H9 (cell line): ENCODE results near the gene WDR4. TPM values are rescaled to one million over a fixed set of nuclear protein-coding genes. Genes with fewer than 3 reads are reported as not detected.
A peak's percentile ranks its signal among the peaks of the same experiment; 100 is the strongest.

Experiments
- DNase-seq: peaks from one replicate; pipeline ENCODE4 v3.0.0-alpha.2; 2017
- H2AFZ ChIP-seq: one replicate; pipeline ENCODE4 v1.6.1; 2013; ENCODE audit warnings: mild to moderate bottlenecking, low read length, control low read depth, moderate library complexity
- H2AK5ac ChIP-seq: 2 replicates; pipeline ENCODE4 v1.6.1; 2013; ENCODE audit warnings: low read length, control low read depth, mixed read lengths; ENCODE audit not compliant: insufficient read length
- H2BK120ac ChIP-seq: one replicate; pipeline ENCODE4 v1.6.1; 2013; ENCODE audit warnings: low read depth, mild to moderate bottlenecking, low read length, control low read depth, inconsistent platforms; ENCODE audit not compliant: poor library complexity, severe bottlenecking
- H2BK12ac ChIP-seq: 2 replicates; pipeline ENCODE4 v1.6.1; 2013; ENCODE audit warnings: low read length, control low read depth, mixed read lengths, low read depth; ENCODE audit not compliant: insufficient read length
- H2BK15ac ChIP-seq: 2 replicates; pipeline ENCODE4 v1.6.1; 2013; ENCODE audit warnings: low read depth, low read length, control low read depth
- H2BK20ac ChIP-seq: one replicate; pipeline ENCODE4 v1.6.1; 2013; ENCODE audit warnings: low read depth, mild to moderate bottlenecking, low read length, control low read depth, inconsistent platforms; ENCODE audit not compliant: poor library complexity, severe bottlenecking
- H2BK5ac ChIP-seq: 2 replicates; pipeline ENCODE4 v1.6.1; 2013; ENCODE audit warnings: low read length, control low read depth, mixed read lengths; ENCODE audit not compliant: insufficient read length
- H3K14ac ChIP-seq: 2 replicates; pipeline ENCODE4 v1.6.1; 2013; ENCODE audit warnings: low read length, control low read depth; ENCODE audit not compliant: insufficient read depth
- H3K18ac ChIP-seq: 2 replicates; pipeline ENCODE4 v1.6.1; 2013; ENCODE audit warnings: low read depth, mild to moderate bottlenecking, mixed read lengths, low read length, control low read depth; ENCODE audit not compliant: insufficient read length
- H3K23ac ChIP-seq: 2 replicates; pipeline ENCODE4 v1.6.1; 2013; ENCODE audit warnings: low read length, control low read depth, mixed read lengths, low read depth; ENCODE audit not compliant: insufficient read length
- H3K23me2 ChIP-seq: 2 replicates; pipeline ENCODE4 v1.6.1; 2013; ENCODE audit warnings: low read depth, mild to moderate bottlenecking, mixed read lengths, low read length, control low read depth; ENCODE audit not compliant: insufficient read length, poor library complexity, severe bottlenecking
- H3K27ac ChIP-seq: 2 replicates; pipeline ENCODE4 v1.5.1; 2013; ENCODE audit warnings: low read length, control low read depth, mixed read lengths, low read depth; ENCODE audit not compliant: insufficient read length
- H3K27me3 ChIP-seq: 2 replicates; pipeline ENCODE4 v1.6.1; 2013; ENCODE audit warnings: low read length, control low read depth, inconsistent platforms; ENCODE audit not compliant: insufficient read depth
- H3K4ac ChIP-seq: 2 replicates; pipeline ENCODE4 v1.6.1; 2013; ENCODE audit warnings: low read depth, mild to moderate bottlenecking, control low read depth, inconsistent platforms, low read length, moderate library complexity
- H3K4me1 ChIP-seq: 2 replicates; pipeline ENCODE4 v1.6.1; 2013; ENCODE audit warnings: low read length, control low read depth, inconsistent platforms; ENCODE audit not compliant: insufficient read depth
- H3K4me2 ChIP-seq: 2 replicates; pipeline ENCODE4 v1.6.1; 2013; ENCODE audit warnings: low read length, control low read depth, mixed read lengths; ENCODE audit not compliant: insufficient read length, insufficient read depth
- H3K56ac ChIP-seq: 2 replicates; pipeline ENCODE4 v1.6.1; 2013; ENCODE audit warnings: low read depth, mild to moderate bottlenecking, mixed read lengths, low read length, control low read depth; ENCODE audit not compliant: insufficient read length
- H3K79me1 ChIP-seq: 2 replicates; pipeline ENCODE4 v1.6.1; 2013; ENCODE audit warnings: low read depth, mild to moderate bottlenecking, moderate library complexity, low read length, control low read depth, inconsistent platforms; ENCODE audit not compliant: insufficient read depth, poor library complexity, severe bottlenecking
- H3K79me2 ChIP-seq: 2 replicates; pipeline ENCODE4 v1.6.1; 2013; ENCODE audit warnings: low read length, control low read depth, inconsistent platforms; ENCODE audit not compliant: insufficient read depth
- H3K9ac ChIP-seq: 2 replicates; pipeline ENCODE4 v1.6.1; 2013; ENCODE audit warnings: low read length, control low read depth, mixed read lengths; ENCODE audit not compliant: insufficient read length; ENCODE audit errors: extremely low read depth
- H3K9me3 ChIP-seq: one replicate; pipeline ENCODE4 v1.6.1; 2013; ENCODE audit warnings: low read depth, low read length, inconsistent platforms; ENCODE audit not compliant: control insufficient read depth
- H3T11ph ChIP-seq: one replicate; pipeline ENCODE4 v1.6.1; 2013; ENCODE audit warnings: mild to moderate bottlenecking, low read length, control low read depth, inconsistent platforms
- H4K20me1 ChIP-seq: one replicate; pipeline ENCODE4 v1.6.1; 2013; ENCODE audit not compliant: control insufficient read depth, insufficient read length, insufficient read depth
- H4K5ac ChIP-seq: 2 replicates; pipeline ENCODE4 v1.6.1; 2013; ENCODE audit warnings: low read depth, mild to moderate bottlenecking, mixed read lengths, low read length, control low read depth; ENCODE audit not compliant: insufficient read length
- H4K8ac ChIP-seq: replicated peaks from 2 replicates; pipeline ENCODE4 v1.6.1; 2013; ENCODE audit warnings: low read length, control low read depth, mixed read lengths, low read depth; ENCODE audit not compliant: insufficient read length
- H4K91ac ChIP-seq: 2 replicates; pipeline ENCODE4 v1.6.1; 2013; ENCODE audit warnings: low read depth, mild to moderate bottlenecking, moderate library complexity, mixed read lengths, low read length, control low read depth; ENCODE audit not compliant: insufficient read length
- H3K27ac Mint-ChIP-seq, 3 experiments: 2 replicates in 2 of 3; 3 replicates in 1 of 3; pipeline ENCODE4 v1.8.0; 2020 to 2021; ENCODE audit warnings: mixed read lengths in 3 of 3, mild to moderate bottlenecking in 1 of 3, moderate library complexity in 1 of 3
- H3K27me3 Mint-ChIP-seq: 2 replicates; pipeline ENCODE4 v1.8.0; 2021; ENCODE audit warnings: low read depth, mild to moderate bottlenecking, moderate library complexity, mixed read lengths
- H3K36me3 Mint-ChIP-seq, 3 experiments: 2 replicates in 2 of 3; 3 replicates in 1 of 3; pipeline ENCODE4 v1.8.0; 2020 to 2021; ENCODE audit warnings: low read depth in 3 of 3, mixed read lengths in 3 of 3; ENCODE audit not compliant: insufficient read depth in 1 of 3
- H3K4me1 Mint-ChIP-seq, 2 experiments: 2 replicates each; pipeline ENCODE4 v1.8.0; 2020; ENCODE audit warnings: mixed read lengths in 2 of 2
- H3K4me3 Mint-ChIP-seq, 2 experiments: 2 replicates in 1 of 2; 3 replicates in 1 of 2; pipeline ENCODE4 v1.8.0; 2020 to 2021; ENCODE audit warnings: mild to moderate bottlenecking in 2 of 2, mixed read lengths in 2 of 2, moderate library complexity in 1 of 2
- H3K9me3 Mint-ChIP-seq, 2 experiments: 2 replicates in 1 of 2; 3 replicates in 1 of 2; pipeline ENCODE4 v1.8.0; 2020; ENCODE audit warnings: mild to moderate bottlenecking in 2 of 2, mixed read lengths in 2 of 2, moderate library complexity in 1 of 2
- WGBS: extraction: QIAGEN DNeasy Blood & Tissue Kit; methylation state at CpG from one replicate; pipeline ENCODE4 v1.1.7; 2013; ENCODE audit warnings: missing lambda C conversion rate, low lambda C conversion rate, mixed read lengths; ENCODE audit not compliant: insufficient read length; ENCODE audit errors: extremely low coverage; 5-methylcytosine and 5-hydroxymethylcytosine counted together
- total RNA-seq: library from RNA; stranded (reverse); gene quantifications from 2 replicates; pipeline ENCODE4 v1.2.1, GENCODE V29; 2021
- TF ChIP-seq, protein P1 (sequence below): fragments of 200-600 bp; sonication (generic); conservative IDR thresholded peaks from 3 replicates; pipeline ENCODE4 v1.8.0; 2021; ENCODE audit warnings: antibody characterized with exemption, mild to moderate bottlenecking

WDR4 gene
- total RNA-seq, 1 experiment from 2014 or later, result 54.4 TPM

DNA sequence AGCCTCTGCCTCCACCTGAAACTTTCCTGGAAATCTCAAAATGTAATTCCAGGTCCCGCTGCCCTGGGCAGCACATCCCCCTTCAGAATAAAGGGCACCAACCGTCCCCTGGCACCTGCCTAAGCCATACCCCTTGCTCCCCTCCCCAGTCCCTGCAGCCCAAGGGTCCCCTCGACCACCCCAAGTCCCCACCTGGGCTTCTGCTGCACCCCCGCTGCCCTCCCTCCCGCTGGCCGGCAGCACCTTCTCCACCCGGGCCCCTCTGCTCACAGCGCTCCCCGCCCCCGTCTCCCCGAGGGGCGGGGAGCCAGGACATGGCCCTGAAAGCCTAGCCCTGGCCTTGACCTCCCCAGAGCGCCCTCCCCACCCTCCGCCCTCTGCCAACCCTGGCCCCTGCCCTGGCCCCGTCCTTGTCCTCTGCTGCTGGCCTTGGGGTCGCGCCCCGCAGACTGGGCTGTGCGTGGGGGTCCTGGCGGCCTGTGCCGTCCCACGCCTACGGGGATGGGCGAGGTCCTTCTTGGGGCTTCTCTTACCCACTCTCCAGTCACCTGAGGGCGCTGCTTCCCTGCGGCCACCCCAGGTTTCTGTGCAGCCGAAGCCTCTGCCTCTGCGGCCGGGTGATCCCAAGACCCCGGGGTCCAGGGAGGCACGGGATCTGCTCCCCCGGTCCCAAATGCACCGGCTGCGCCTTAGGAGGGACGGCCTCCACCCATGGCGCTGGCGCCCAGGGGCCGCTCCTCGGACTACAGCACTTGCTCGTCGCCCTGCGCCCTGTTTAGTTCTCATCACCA, 41.7 kb downstream of the WDR4 start:
- H3K4me3 Mint-ChIP-seq, result no peak overlapping the region

More for the DNA sequence above, 41.7 kb downstream of the WDR4 start:
- no peak overlapping the region for H2AK5ac ChIP-seq
- H3K27ac Mint-ChIP-seq, result peak overlapping the region in 1 of 3 experiments; percentile 55; a peak in 2 of 7 replicates
- H3K14ac ChIP-seq, result no peak overlapping the region; the same call in 1 of the 2 replicates
- H3K79me2 ChIP-seq, result no peaks in the 10 kb centered on the region
- peaks cover 7% of the 10 kb centered on the region for H4K20me1 ChIP-seq
- peaks cover 17% of the 10 kb centered on the region for H3K27me3 Mint-ChIP-seq
- no peak overlapping the region for H2BK15ac ChIP-seq
- no peaks in the 10 kb centered on the region for H3K9me3 Mint-ChIP-seq
- no peak overlapping the region for H2BK20ac ChIP-seq
- peaks cover 4% of the 10 kb centered on the region; the same call in 1 of the 2 replicates for H3K4me1 ChIP-seq
- H2AFZ ChIP-seq, result no peak overlapping the region
- no peak overlapping the region for H2BK120ac ChIP-seq
- whole genome bisulfite sequencing, result no CpG with 5 or more reads among the region's 42 CpGs
- H3K4ac ChIP-seq, result no peak overlapping the region
- H2BK5ac ChIP-seq, result no peak overlapping the region
- peaks cover 12 to 15% of the 10 kb centered on the region in 2 experiments for H3K4me1 Mint-ChIP-seq
- H4K8ac ChIP-seq, result no peak overlapping the region
- no peak for DNase-seq
- no peaks in the 10 kb centered on the region for H3K23me2 ChIP-seq
- no peak overlapping the region for H3K9ac ChIP-seq
- no peak overlapping the region for H3T11ph ChIP-seq
- no peak overlapping the region for H3K56ac ChIP-seq
- H3K27ac ChIP-seq, result no peak overlapping the region
- no peaks in the 10 kb centered on the region for H3K79me1 ChIP-seq
- TF ChIP-seq, protein P1, sequence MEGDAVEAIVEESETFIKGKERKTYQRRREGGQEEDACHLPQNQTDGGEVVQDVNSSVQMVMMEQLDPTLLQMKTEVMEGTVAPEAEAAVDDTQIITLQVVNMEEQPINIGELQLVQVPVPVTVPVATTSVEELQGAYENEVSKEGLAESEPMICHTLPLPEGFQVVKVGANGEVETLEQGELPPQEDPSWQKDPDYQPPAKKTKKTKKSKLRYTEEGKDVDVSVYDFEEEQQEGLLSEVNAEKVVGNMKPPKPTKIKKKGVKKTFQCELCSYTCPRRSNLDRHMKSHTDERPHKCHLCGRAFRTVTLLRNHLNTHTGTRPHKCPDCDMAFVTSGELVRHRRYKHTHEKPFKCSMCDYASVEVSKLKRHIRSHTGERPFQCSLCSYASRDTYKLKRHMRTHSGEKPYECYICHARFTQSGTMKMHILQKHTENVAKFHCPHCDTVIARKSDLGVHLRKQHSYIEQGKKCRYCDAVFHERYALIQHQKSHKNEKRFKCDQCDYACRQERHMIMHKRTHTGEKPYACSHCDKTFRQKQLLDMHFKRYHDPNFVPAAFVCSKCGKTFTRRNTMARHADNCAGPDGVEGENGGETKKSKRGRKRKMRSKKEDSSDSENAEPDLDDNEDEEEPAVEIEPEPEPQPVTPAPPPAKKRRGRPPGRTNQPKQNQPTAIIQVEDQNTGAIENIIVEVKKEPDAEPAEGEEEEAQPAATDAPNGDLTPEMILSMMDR, result no peak
- H3K9me3 ChIP-seq, result no peaks in the 10 kb centered on the region
- H4K5ac ChIP-seq, result no peak overlapping the region
- H3K18ac ChIP-seq, result no peak overlapping the region
- H3K27me3 ChIP-seq, result no peaks in the 10 kb centered on the region
- peaks cover 10 to 30% (median 19%) of the 10 kb centered on the region in 3 experiments; a peak in 6 of 7 replicates for H3K36me3 Mint-ChIP-seq
- no peak overlapping the region for H3K23ac ChIP-seq
- H2BK12ac ChIP-seq, result no peak overlapping the region
- no peak overlapping the region for H3K4me2 ChIP-seq
- no peak overlapping the region for H4K91ac ChIP-seq
